HCT116 (cell line): ENCODE measurements around the gene DUSP28. TPM values are rescaled to one million over a fixed set of nuclear protein-coding genes. Genes with fewer than 3 reads are reported as not detected.

Experiments
- ATAC-seq: fragments of 200-7000 bp; cut with Tn5 transposase; 2 replicates; pipeline ENCODE4 v1.9.1; 2020; ENCODE audit warnings: mild to moderate bottlenecking, moderate library complexity
- BruUV-seq: library from RNA; stranded (reverse); fragments of 400-500 nt; replicated peaks from 2 replicates; lab custom pipeline; 2021; lab: Mats Ljungman, UMichigan
- CTCF ChIA-PET: fragments of 300-600 bp; sonication (Branson Sonifier 250); formaldehyde crosslinking; loops from one replicate; lab custom pipeline; 2021; ENCODE audit warnings: antibody characterized with exemption; lab: Charles Lee
- POLR2A ChIA-PET: fragments of 300-600, 350-600 bp; sonication (Branson Sonifier 250); formaldehyde crosslinking; loops from one replicate; lab custom pipeline; 2021; ENCODE audit warnings: antibody characterized with exemption; lab: Charles Lee
- RAD21 ChIA-PET, 2 experiments: fragments of 300-600 bp; sonication (Branson Sonifier 250); formaldehyde crosslinking; loops; one replicate each; lab custom pipeline; 2023; ENCODE audit warnings: low total read pairs in 2 of 2; ENCODE audit not compliant: uncharacterized antibody in 2 of 2, unreplicated experiment in 2 of 2, low non-redundant PET in 1 of 2; lab: Charles Lee
- DNase-seq: peaks from one replicate; pipeline ENCODE4 v3.0.0-alpha.2; 2010; ENCODE audit warnings: low read depth, low spot score
- H2AFZ ChIP-seq: fragments of 200-600 bp; shearing (Covaris generic), sonication (generic); 2 replicates; pipeline ENCODE4 v1.6.1; 2017; ENCODE audit warnings: low read depth, mixed run types, mixed read lengths, antibody characterized with exemption, low read length; ENCODE audit not compliant: poor library complexity, severe bottlenecking
- H3K27ac ChIP-seq: 2 replicates; pipeline ENCODE4 v1.5.1; 2012; ENCODE audit warnings: low read depth, low read length
- H3K27me3 ChIP-seq: fragments of 200-600 bp; sonication (generic); 2 replicates; pipeline ENCODE4 v1.6.1; 2016; ENCODE audit warnings: mixed run types, low read length, mixed read lengths; ENCODE audit not compliant: insufficient read depth
- H3K36me3 ChIP-seq, 2 experiments: fragments of 200-500 bp in 1 of 2; fragments of 200-600 bp in 1 of 2; sonication (Bioruptor generic) in 1 of 2; sonication (generic) in 1 of 2; 2 replicates each; pipeline versions ENCODE4 v1.5.1 to v1.6.1; 2014 to 2016; ENCODE audit warnings: low read length in 2 of 2, inconsistent platforms in 1 of 2, mixed read lengths in 1 of 2, mixed run types in 1 of 2; ENCODE audit not compliant: insufficient read depth in 2 of 2, control insufficient read depth in 1 of 2
- H3K4me1 ChIP-seq, 2 experiments: fragments of 200-600 bp in 1 of 2; sonication (generic) in 1 of 2; 2 replicates each; pipeline versions ENCODE4 v1.5.1 to v1.6.1; 2012 to 2017; ENCODE audit warnings: low read length in 2 of 2, inconsistent platforms in 1 of 2, mild to moderate bottlenecking in 1 of 2, mixed read lengths in 1 of 2, mixed run types in 1 of 2, moderate library complexity in 1 of 2; ENCODE audit not compliant: insufficient read depth in 2 of 2, control insufficient read depth in 1 of 2
- H3K4me2 ChIP-seq: fragments of 200-600 bp; sonication (generic); 2 replicates; pipeline ENCODE4 v1.6.1; 2017; ENCODE audit warnings: mixed run types, low read length, mixed read lengths
- H3K4me3 ChIP-seq, 2 experiments: fragments of 200-600 bp in 1 of 2; sonication (generic) in 1 of 2; replicated peaks in 1 of 2; 2 replicates each; pipeline ENCODE4 v1.5.1; 2011 to 2016; ENCODE audit warnings: low read length in 2 of 2, control low read depth in 1 of 2, low read depth in 1 of 2, mild to moderate bottlenecking in 1 of 2, mixed read lengths in 1 of 2, mixed run types in 1 of 2
- H3K79me2 ChIP-seq: fragments of 200-600 bp; sonication (generic); 2 replicates; pipeline ENCODE4 v1.6.1; 2017; ENCODE audit warnings: mild to moderate bottlenecking, mixed run types, low read length, moderate library complexity, mixed read lengths; ENCODE audit not compliant: insufficient read depth
- H3K9ac ChIP-seq: fragments of 200-600 bp; sonication (generic); 2 replicates; pipeline ENCODE4 v1.6.1; 2016; ENCODE audit warnings: low read length, mixed read lengths
- H3K9me2 ChIP-seq: fragments of 200-600 bp; sonication (generic), shearing (Covaris generic); 2 replicates; pipeline ENCODE4 v1.6.1; 2017; ENCODE audit warnings: mixed run types, mild to moderate bottlenecking, moderate library complexity; ENCODE audit not compliant: insufficient read depth
- H3K9me3 ChIP-seq, 2 experiments: fragments of 200-500 bp in 1 of 2; fragments of 200-600 bp in 1 of 2; sonication (Bioruptor generic) in 1 of 2; sonication (generic) in 1 of 2; 2 replicates each; pipeline ENCODE4 v1.6.1; 2014 to 2017; ENCODE audit warnings: low read length in 2 of 2, mixed read lengths in 2 of 2, inconsistent platforms in 1 of 2, low read depth in 1 of 2, mild to moderate bottlenecking in 1 of 2, mixed run types in 1 of 2, moderate library complexity in 1 of 2; ENCODE audit not compliant: control insufficient read depth in 1 of 2, insufficient read depth in 1 of 2
- H4K20me1 ChIP-seq: fragments of 200-600 bp; sonication (generic), shearing (Covaris generic); 2 replicates; pipeline ENCODE4 v1.6.1; 2017; ENCODE audit warnings: mixed run types, mild to moderate bottlenecking, moderate library complexity; ENCODE audit not compliant: insufficient read depth
- ATF3 ChIP-seq: IDR thresholded peaks from 2 replicates; pipeline ENCODE4 v1.6.1; 2012
- CBX3 ChIP-seq: IDR thresholded peaks from 2 replicates; pipeline ENCODE4 v1.6.1; 2012; ENCODE audit warnings: low read depth
- EGR1 ChIP-seq: IDR thresholded peaks from 2 replicates; pipeline ENCODE4 v1.6.1; 2012; ENCODE audit warnings: low read depth
- ELF1 ChIP-seq: IDR thresholded peaks from 2 replicates; pipeline ENCODE4 v1.6.1; 2012; ENCODE audit warnings: low read depth, borderline replicate concordance
- EZH2 ChIP-seq: fragments of 200-600 bp; sonication (generic); IDR thresholded peaks from 2 replicates; pipeline ENCODE4 v1.6.1; 2017; ENCODE audit warnings: antibody characterized with exemption, mixed run types
- FOSL1 ChIP-seq: IDR thresholded peaks from 2 replicates; pipeline ENCODE4 v1.6.1; 2012; ENCODE audit warnings: low read depth
- JUND ChIP-seq: IDR thresholded peaks from 2 replicates; pipeline ENCODE4 v1.6.1; 2012
- POLR2A ChIP-seq: IDR thresholded peaks from 2 replicates; pipeline ENCODE4 v1.7.0; 2011; ENCODE audit warnings: borderline replicate concordance; ENCODE audit not compliant: insufficient read depth, insufficient read length; ENCODE audit errors: extremely low read depth
- POLR2AphosphoS5 ChIP-seq: IDR thresholded peaks from 2 replicates; pipeline ENCODE4 v1.6.1; 2011; ENCODE audit warnings: mild to moderate bottlenecking, low read depth, low read length, moderate library complexity
- RAD21 ChIP-seq: IDR thresholded peaks from 2 replicates; pipeline ENCODE4 v1.6.1; 2012; ENCODE audit warnings: low read depth, mild to moderate bottlenecking
- REST ChIP-seq: IDR thresholded peaks from 2 replicates; pipeline ENCODE4 v1.6.1; 2012; ENCODE audit warnings: low read depth
- SIN3A ChIP-seq: IDR thresholded peaks from 2 replicates; pipeline ENCODE4 v1.6.1; 2012; ENCODE audit warnings: low read depth
- SRF ChIP-seq: IDR thresholded peaks from 2 replicates; pipeline ENCODE4 v1.6.1; 2012; ENCODE audit warnings: low read depth
- TCF7L2 ChIP-seq: IDR thresholded peaks from 2 replicates; pipeline ENCODE4 v1.7.0; 2011; ENCODE audit warnings: borderline replicate concordance, inconsistent platforms; ENCODE audit not compliant: insufficient read depth, insufficient read length; ENCODE audit errors: extremely low read depth
- YY1 ChIP-seq: IDR thresholded peaks from 2 replicates; pipeline ENCODE4 v1.6.1; 2011; ENCODE audit warnings: low read length, low read depth, moderate library complexity, mild to moderate bottlenecking; ENCODE audit not compliant: insufficient replicate concordance; ENCODE audit errors: extremely low read depth
- ZBTB33 ChIP-seq: IDR thresholded peaks from 2 replicates; pipeline ENCODE4 v1.6.1; 2011; ENCODE audit warnings: mild to moderate bottlenecking, low read length, moderate library complexity; ENCODE audit not compliant: insufficient replicate concordance; ENCODE audit errors: extremely low read depth
- ZNF274 ChIP-seq: fragments of 200-500 bp; sonication (Bioruptor generic); IDR thresholded peaks from 2 replicates; pipeline ENCODE4 v1.6.1; 2014; ENCODE audit warnings: mild to moderate bottlenecking, low read depth, low read length, inconsistent platforms
- intact Hi-C: fragments of 100-400 bp; cut with micrococcal nuclease; formaldehyde crosslinking; loops from 2 replicates; pipeline ENCODE4 v1.10.0; 2022
- total RNA-seq: library from RNA; stranded (reverse); gene quantifications from one replicate; pipeline ENCODE4 v1.2.1, GENCODE V29; 2021; ENCODE audit not compliant: unreplicated experiment

DUSP28 gene
- total RNA-seq, 1 experiment from 2014 or later: 5.6 TPM

DNA sequence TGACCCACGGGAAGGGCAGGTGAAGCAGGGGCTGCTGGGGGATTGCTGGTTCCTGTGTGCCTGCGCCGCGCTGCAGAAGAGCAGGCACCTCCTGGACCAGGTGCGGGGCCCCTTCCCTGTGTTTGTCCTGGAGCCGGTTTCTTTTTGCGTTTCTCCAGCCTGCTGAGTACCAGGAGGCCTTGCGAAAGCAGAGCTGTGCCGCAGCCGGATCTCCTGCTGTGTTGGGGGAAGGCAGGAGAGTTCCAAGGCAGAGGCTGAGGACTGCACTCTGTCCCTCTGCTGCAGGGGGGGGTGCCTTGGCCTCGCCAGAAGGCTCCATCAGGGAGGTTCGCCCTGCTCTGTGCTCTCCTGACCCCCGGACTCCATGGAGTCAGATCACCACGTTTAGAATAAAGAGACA is 29.2 kb downstream of the DUSP28 start:
- Histone ChIP-seq H3K79me2 (peaks cover 50% of the 10 kb centered on the region), H2AFZ (no peak overlapping the region), H3K27ac (no peak overlapping the region), H3K4me3 (no peak overlapping the region), H3K4me1 (peaks cover 20 to 27% of the 10 kb centered on the region in 2 experiments), H4K20me1 (no peaks in the 10 kb centered on the region), H3K9me3 (no peaks in the 10 kb centered on the region), H3K9ac (no peak overlapping the region), H3K4me2 (no peak overlapping the region), H3K27me3 (no peaks in the 10 kb centered on the region), H3K36me3 (peaks cover 3 to 9% of the 10 kb centered on the region in 2 experiments; a peak in 3 of 4 replicates), H3K9me2 (no peaks in the 10 kb centered on the region)
- no peak for ATAC-seq
- no TSS peak for BruUV-seq
- TF ChIP-seq RAD21 (no peak), TCF7L2 (no peak), YY1 (no peak), POLR2AphosphoS5 (no peak), SIN3A (no peak), REST (no peak), EGR1 (no peak), ELF1 (no peak), FOSL1 (no peak), SRF (no peak), POLR2A (no peak), ZBTB33 (no peak), ATF3 (no peak), ZNF274 (no peak), EZH2 (no peak), JUND (no peak), CBX3 (no peak)
- ChIA-PET CTCF (interaction anchor here (0.9 kb wide), 1 partner anchor 9 kb away, joined by 3 read pairs; no protein-coding TSS in a partner anchor), POLR2A (interaction anchor here (0.6 kb wide), 1 partner anchor 356 kb away, joined by 6 read pairs; no protein-coding TSS in a partner anchor), RAD21 (no interaction called here)
- DNase-seq: no peak
- intact Hi-C loops: no loop called here
